HEK293 (cell line): Measurements from ENCODE around the gene CACNA1H.

Experiments used
- ZNF266 ChIP-seq: fragments of 450-650 bp; formaldehyde crosslinking; IDR thresholded peaks from 2 replicates; pipeline ENCODE4 v1.5.1; 2016; ENCODE audit warnings: missing biosample characterization, missing genetic modification characterization, low read depth
- ZNF398 ChIP-seq: fragments of 450-650 bp; formaldehyde crosslinking; IDR thresholded peaks from 2 replicates; pipeline ENCODE4 v1.5.1; 2017; ENCODE audit warnings: missing biosample characterization, missing genetic modification characterization
- TF ChIP-seq, protein P1 (sequence below): fragments of 450-650 bp; formaldehyde crosslinking; IDR thresholded peaks from 2 replicates; pipeline ENCODE4 v1.5.1; 2016; ENCODE audit warnings: missing biosample characterization, missing genetic modification characterization
- TF ChIP-seq, protein P2 (sequence below): fragments of 450-650 bp; formaldehyde crosslinking; IDR thresholded peaks from 2 replicates; pipeline ENCODE4 v1.5.1; 2016; ENCODE audit warnings: missing biosample characterization, missing genetic modification characterization

GRCh38 chr16:1119129-1119528 is 33.8 kb upstream of the CACNA1H start:
- TF ChIP-seq, protein P1, sequence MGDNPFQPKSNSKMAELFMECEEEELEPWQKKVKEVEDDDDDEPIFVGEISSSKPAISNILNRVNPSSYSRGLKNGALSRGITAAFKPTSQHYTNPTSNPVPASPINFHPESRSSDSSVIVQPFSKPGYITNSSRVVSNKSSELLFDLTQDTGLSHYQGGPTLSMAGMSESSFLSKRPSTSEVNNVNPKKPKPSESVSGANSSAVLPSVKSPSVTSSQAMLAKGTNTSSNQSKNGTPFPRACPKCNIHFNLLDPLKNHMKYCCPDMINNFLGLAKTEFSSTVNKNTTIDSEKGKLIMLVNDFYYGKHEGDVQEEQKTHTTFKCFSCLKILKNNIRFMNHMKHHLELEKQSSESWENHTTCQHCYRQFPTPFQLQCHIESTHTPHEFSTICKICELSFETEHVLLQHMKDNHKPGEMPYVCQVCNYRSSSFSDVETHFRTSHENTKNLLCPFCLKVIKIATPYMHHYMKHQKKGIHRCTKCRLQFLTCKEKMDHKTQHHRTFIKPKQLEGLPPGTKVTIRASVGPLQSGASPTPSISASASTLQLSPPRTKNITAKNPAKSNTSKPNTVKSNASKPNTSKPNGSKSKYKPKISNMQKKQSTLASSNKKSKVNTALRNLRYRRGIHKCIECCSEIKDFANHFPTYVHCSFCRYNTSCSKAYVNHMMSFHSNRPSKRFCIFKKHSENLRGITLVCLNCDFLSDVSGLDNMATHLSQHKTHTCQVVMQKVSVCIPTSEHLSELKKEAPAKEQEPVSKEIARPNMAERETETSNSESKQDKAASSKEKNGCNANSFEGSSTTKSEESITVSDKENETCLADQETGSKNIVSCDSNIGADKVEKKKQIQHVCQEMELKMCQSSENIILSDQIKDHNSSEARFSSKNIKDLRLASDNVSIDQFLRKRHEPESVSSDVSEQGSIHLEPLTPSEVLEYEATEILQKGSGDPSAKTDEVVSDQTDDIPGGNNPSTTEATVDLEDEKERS (tag by site-specific recombination), result no peak
- TF ChIP-seq, protein P2, sequence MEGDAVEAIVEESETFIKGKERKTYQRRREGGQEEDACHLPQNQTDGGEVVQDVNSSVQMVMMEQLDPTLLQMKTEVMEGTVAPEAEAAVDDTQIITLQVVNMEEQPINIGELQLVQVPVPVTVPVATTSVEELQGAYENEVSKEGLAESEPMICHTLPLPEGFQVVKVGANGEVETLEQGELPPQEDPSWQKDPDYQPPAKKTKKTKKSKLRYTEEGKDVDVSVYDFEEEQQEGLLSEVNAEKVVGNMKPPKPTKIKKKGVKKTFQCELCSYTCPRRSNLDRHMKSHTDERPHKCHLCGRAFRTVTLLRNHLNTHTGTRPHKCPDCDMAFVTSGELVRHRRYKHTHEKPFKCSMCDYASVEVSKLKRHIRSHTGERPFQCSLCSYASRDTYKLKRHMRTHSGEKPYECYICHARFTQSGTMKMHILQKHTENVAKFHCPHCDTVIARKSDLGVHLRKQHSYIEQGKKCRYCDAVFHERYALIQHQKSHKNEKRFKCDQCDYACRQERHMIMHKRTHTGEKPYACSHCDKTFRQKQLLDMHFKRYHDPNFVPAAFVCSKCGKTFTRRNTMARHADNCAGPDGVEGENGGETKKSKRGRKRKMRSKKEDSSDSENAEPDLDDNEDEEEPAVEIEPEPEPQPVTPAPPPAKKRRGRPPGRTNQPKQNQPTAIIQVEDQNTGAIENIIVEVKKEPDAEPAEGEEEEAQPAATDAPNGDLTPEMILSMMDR (tag by site-specific recombination), result no peak
- TF ChIP-seq ZNF266 (tag by site-specific recombination), result no peak
- TF ChIP-seq ZNF398 (tag by site-specific recombination), result no peak
